GM21515 (cell line): ENCODE data around the gene PKP2.

Source experiments
- ATAC-seq: cut with Tn5 transposase; IDR thresholded peaks from one replicate; pipeline ENCODE4 v1.9.1; 2021; ENCODE audit not compliant: unreplicated experiment

Gene PKP2

GRCh38 chr12:32896432-32897280 lies at the start of gene PKP2:
TSS of gene PKP2 (minus strand) at chr12:32896777. CDS start at chr12:32896731, 46 bp downstream.
- ATAC-seq: no peak

GRCh38 chr12:32944195-32944594 lies 47.6 kb upstream of the PKP2 start:
- no peak for ATAC-seq

DNA sequence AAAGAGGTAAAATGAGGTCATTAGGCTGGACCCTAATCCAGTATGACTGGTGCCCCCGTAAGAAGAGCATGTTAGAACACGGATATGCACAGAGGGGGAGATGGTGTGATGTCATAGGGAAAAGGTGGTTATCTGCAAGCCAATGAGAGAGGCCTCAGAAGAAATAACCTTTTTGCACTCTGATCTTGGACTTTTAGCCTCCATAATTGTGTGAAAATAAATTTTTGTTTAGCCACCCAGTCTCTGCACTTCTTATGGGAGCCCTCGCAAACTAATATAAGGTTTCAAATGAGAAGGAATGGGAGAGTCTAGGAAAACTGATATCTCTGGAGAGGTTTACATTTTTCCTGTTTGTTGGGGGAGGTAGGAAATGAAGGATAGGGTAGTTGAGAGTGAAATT lies 43.2 kb upstream of the PKP2 start:
- ATAC-seq: no peak

DNA sequence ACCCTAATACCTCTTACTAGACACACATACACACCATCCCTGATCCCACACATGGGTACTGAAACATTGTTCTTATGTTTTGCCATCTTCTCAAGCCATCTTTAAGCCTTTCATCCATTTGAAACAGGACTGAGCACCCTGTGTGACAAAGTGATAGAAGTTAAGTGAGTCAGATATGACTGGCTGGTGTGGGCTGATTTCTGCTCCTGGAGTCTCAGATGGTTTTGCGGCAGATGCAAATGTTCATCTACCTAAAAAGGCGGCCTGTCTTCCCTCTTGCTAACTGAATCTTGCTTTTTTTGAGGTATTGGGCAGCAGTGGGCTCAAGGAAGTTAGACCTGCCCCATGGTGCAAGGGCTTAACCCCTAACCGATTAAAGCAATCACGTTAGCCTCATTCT lies 30.4 kb upstream of the PKP2 start:
- ATAC-seq: no peak

DNA sequence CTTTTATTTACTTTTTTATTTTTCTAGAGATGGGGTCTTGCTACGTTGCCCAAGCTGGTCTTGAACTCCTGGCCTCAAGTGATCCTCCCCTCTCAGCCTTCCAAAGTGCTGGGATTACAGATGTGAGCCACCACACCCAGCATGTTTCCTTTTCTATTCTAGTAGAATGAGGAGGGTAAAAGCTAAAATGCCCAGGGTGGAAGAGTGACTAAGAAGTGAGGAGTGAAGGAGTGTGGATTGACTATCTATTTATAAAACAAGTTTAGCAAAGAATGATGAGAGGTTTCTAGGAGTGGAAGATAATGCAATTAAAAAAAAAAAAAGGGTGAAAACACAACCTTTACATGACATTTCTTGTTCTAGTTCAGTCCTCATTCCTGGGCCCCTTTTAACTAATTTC lies 29.8 kb upstream of the PKP2 start:
- no peak for ATAC-seq

GRCh38 chr12:32922546-32923297 lies 26.1 kb upstream of the PKP2 start:
- ATAC-seq: no peak

DNA sequence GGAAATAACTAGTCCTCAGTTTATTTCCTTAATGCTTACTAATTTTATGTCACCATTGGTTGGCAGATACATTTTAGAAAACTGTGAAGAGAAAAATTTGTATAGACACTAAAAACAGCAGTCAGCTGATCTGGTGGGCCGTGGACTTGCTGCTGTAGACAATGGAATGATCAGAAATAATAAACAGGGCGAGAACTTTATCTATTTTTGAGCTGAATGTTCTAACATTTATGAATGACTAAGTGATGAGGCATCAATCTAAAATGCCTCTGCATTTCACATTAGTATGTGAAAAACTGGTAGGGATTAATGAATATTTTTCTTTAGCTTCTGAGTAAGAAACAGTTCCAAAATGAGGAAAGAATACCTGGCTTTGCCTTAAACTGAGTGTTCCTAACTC lies 24.8 kb upstream of the PKP2 start:
- ATAC-seq: no peak

DNA sequence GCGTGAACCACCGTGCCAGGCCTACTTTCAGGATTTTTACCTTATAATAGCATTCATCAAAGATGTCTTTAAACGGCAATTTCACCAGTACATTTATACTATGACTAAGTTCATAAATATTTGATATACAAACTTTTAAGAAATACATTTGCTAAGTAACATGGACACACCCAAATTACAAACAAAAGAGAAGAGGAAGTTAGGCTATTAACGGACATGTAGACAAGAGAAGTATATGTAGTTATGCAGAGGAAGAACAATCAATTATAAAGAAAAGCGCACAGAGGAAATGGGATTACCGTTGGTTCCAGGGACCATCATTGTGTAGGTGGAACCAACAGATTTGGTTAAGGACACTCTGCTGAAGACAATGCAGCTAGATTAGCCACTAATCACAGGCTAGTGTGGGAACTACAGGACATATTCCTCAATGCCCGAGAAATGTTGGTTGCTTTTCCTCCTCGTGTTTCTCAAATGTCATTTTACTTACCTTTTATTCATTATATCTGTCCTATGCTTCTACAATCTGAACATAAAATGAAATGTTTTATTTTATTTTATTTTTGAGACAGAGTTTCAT lies 24.0 kb upstream of the PKP2 start:
- ATAC-seq: no peak

DNA sequence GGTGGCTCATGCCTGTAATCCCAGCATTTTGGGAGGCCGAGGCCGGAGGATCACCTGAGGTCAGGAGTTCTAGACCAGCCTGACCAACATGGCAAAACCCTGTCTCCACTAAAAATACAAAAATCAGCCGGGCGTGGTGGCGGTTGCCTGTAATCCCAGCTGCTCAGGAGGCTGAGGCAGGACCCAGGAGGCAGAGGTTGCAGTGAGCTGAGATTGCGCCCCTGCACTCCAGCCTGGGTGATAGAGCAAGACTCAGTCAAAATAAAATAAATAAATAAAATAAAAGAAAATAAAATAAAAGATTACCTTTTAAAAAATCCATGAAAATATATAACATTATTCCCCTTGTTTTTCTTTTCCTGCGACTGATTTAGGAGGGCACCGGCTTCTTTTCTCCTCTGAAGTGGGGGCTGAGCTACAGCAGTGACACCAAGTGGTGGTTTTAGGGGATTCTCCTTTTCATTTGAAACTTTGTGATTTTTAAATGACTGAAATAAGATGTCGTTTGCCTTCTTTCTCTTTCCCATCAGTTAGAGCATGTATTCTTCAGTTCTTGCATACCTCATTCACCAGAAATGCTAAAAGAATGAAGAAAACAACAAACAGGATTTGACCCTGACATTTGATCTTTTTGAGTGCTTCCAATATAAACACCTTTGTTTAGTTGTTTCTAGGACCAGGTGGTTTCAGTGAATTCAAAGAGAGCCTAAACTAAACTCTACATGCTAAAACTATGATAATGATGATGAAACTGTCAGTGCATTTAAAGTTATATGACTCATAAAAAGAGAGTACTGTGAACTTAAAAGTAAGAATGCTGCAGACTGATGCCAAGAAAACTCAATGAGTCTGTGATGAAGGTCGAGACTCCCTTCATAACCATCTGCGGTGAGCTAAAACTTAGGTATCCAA lies 22.6 kb upstream of the PKP2 start:
- peak; percentile 54 for ATAC-seq

DNA sequence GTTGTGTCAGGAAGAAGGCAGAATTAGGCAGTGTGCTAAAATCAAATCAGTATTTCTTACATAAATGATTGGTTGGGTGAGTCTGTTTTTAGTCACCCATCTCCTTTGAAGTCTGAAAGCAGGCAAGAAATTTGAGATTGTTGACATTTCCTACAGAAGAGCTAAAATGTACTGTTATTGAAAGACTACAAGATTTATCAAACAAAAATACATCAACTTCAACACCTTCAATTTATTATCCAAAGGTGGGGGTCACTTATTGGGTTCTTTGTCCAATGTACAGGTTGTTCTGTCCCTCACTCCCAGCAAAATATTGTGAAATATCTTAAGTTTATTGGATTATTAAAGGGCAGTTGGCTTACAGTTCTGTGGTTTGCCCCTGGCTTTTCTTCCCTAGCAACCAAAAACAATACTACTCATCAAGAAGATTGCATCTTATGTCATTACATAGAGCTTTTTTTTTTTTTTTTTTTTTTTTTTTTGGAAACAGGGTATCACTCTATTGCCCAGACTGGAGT lies 20.6 kb upstream of the PKP2 start:
- no peak for ATAC-seq

- ATAC-seq: no peak
These were observed 11.4 kb upstream of the PKP2 start for GRCh38 chr12:32907898-32908476.

GRCh38 chr12:32907166-32907565 lies 10.6 kb upstream of the PKP2 start:
- no peak for ATAC-seq

DNA sequence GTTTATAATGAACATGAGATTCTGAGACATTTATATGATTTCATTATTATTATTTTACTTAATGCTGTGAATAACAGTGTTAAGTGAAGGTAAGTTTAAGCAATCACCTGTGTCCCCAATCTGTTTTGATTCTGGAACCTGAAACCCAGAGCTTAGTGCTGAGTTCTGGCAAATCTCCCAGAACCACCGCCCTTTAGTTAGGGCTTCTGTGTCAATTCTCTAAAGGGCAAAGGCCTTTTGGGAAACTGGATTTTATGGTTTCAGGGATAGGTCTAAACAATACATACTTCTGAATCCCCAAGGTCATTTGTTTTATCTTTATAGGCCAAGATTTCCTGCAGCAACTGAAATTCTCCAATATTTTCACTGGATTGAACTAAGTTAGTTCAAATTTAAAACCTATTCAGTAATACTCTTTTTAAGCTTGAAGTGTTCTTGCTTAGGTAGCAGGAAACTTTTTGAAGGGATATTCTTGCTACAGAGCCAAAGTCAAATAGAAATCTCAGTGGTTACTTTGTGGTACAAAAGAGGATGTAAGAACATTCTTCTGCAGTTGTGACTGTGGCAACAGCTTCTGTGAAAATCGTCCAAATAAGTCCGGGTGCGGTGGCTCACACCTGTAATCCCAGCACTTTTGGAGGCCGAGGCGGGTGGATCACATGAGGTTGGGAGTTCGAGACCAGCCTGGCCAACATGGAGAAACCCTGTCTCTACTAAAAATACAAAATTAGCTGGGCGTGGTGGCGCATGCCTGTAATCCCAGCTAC lies 10.0 kb upstream of the PKP2 start:
- ATAC-seq: peak; percentile 98

GRCh38 chr12:32903763-32904162 lies 7.2 kb upstream of the PKP2 start:
- no peak for ATAC-seq

DNA sequence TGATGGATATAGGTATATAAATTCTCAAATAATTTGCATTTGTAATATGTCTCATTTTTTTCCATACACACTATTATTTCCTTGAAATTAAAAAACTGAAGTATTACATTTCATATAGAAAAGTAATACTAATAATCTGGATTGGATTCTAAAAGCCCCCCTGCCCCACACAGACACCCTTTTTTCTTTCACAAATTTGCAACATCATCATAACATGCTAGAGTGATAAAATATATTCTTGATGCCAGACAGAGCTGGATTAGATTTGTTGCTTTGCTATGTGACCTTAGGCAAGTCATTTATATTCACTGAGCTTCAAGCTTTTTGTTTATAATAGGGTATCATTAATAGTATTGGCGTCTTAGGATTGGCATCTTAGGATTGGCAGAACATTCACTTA lies 6.7 kb upstream of the PKP2 start:
- ATAC-seq: no peak

GRCh38 chr12:32902287-32902997 lies 5.9 kb upstream of the PKP2 start:
- ATAC-seq: peak; percentile 40

DNA sequence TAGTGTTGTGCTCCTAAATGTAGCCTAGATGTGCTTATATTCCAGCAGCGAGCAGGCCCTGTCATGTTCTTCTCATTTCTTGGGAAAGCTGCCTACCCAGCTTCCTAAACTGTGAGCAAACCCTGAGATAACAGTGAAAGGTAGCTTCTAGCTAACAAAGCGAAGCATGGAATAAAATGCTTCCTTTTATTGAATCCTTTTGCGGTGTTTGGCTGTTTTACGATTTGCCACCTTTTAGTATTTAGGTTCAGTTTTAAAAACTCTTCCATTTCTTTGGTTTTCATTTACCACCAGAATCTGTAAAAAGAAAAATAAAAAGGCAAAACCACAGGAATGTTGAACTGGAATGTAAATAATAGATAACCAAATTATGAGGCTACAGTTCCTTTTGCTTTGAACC lies 5.0 kb upstream of the PKP2 start:
- ATAC-seq: no peak

- no peak for ATAC-seq
These were observed 1.4 kb upstream of the PKP2 start for GRCh38 chr12:32897687-32898573.
